HK-2 (cell line): Measurements from ENCODE around the gene RNASET2.
"Not testable (repeated sequence)": the region's sequence is repeated elsewhere in the genome, so short reads cannot be mapped to it uniquely, and the experiment has no call there.

Source experiments
- DNase-seq: peaks from one replicate; pipeline ENCODE4 v3.0.0-alpha.2; 2018; ENCODE audit not compliant: unreplicated experiment

Gene RNASET2

GRCh38 chr6:166902211-166902755, 54.1 kb downstream of the RNASET2 start:
- no peak for DNase-seq

GRCh38 chr6:166901626-166902025, 54.7 kb downstream of the RNASET2 start:
- no peak for DNase-seq

- DNase-seq = no peak
Measured at GRCh38 chr6:166900956-166901607, 55.3 kb downstream of the RNASET2 start.

- no peak for DNase-seq
Measured at GRCh38 chr6:166900130-166900708, 56.1 kb downstream of the RNASET2 start.

- DNase-seq = no peak
Measured at GRCh38 chr6:166898910-166899309, 57.4 kb downstream of the RNASET2 start.

GRCh38 chr6:166894614-166895013, 61.7 kb downstream of the RNASET2 start:
- not testable (repeated sequence) for DNase-seq

GRCh38 chr6:166892472-166892871, 63.9 kb downstream of the RNASET2 start:
- not testable (repeated sequence) for DNase-seq

GRCh38 chr6:166886773-166887172, 69.6 kb downstream of the RNASET2 start:
- DNase-seq = not testable (repeated sequence)

GRCh38 chr6:166884958-166885357, 71.4 kb downstream of the RNASET2 start:
- not testable (repeated sequence) for DNase-seq

- no peak for DNase-seq
Measured at GRCh38 chr6:166879594-166879993, 76.8 kb downstream of the RNASET2 start.
